Loucy (cell line): ENCODE measurements around the gene DAB1.
A peak's percentile ranks its signal among the peaks of the same experiment; 100 is the strongest.

Experiments used
- EZH2phosphoT487 ChIP-seq: fragments of 200-600 bp; IDR thresholded peaks from 2 replicates; pipeline ENCODE4 v1.6.1; 2018; ENCODE audit warnings: antibody characterized with exemption, mild to moderate bottlenecking, moderate library complexity, borderline replicate concordance
- TF ChIP-seq, protein P1 (sequence below): fragments of 200-600 bp; sonication (generic); conservative IDR thresholded peaks from 2 replicates; pipeline ENCODE4 v1.5.1; 2014; ENCODE audit warnings: mild to moderate bottlenecking, antibody characterized with exemption, low read length

DNA sequence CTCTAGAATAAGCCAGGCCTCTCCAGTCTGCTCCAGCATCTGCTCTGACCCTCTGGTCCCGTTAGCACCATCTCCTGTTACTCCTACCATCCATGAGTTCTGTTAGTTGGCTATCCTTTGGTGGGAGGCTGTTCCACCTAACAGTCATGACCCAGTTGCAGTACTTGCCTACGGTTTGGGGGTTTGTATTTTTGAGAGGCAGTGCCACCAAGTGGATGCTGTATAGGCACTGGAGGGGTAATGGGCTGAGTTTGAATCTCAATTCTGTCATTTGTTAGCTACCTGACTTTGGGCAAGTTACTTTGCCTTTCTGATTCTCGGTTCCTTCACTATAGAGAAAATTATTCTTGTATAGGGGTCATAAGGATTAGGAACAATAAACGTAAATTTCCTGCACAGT, 445.9 kb downstream of the DAB1 start:
- TF ChIP-seq, protein P1, sequence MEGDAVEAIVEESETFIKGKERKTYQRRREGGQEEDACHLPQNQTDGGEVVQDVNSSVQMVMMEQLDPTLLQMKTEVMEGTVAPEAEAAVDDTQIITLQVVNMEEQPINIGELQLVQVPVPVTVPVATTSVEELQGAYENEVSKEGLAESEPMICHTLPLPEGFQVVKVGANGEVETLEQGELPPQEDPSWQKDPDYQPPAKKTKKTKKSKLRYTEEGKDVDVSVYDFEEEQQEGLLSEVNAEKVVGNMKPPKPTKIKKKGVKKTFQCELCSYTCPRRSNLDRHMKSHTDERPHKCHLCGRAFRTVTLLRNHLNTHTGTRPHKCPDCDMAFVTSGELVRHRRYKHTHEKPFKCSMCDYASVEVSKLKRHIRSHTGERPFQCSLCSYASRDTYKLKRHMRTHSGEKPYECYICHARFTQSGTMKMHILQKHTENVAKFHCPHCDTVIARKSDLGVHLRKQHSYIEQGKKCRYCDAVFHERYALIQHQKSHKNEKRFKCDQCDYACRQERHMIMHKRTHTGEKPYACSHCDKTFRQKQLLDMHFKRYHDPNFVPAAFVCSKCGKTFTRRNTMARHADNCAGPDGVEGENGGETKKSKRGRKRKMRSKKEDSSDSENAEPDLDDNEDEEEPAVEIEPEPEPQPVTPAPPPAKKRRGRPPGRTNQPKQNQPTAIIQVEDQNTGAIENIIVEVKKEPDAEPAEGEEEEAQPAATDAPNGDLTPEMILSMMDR, result peak; percentile 20
- TF ChIP-seq EZH2phosphoT487, result no peak
